ENCODE data around the gene PABPC1L.

Gene PABPC1L

DNA sequence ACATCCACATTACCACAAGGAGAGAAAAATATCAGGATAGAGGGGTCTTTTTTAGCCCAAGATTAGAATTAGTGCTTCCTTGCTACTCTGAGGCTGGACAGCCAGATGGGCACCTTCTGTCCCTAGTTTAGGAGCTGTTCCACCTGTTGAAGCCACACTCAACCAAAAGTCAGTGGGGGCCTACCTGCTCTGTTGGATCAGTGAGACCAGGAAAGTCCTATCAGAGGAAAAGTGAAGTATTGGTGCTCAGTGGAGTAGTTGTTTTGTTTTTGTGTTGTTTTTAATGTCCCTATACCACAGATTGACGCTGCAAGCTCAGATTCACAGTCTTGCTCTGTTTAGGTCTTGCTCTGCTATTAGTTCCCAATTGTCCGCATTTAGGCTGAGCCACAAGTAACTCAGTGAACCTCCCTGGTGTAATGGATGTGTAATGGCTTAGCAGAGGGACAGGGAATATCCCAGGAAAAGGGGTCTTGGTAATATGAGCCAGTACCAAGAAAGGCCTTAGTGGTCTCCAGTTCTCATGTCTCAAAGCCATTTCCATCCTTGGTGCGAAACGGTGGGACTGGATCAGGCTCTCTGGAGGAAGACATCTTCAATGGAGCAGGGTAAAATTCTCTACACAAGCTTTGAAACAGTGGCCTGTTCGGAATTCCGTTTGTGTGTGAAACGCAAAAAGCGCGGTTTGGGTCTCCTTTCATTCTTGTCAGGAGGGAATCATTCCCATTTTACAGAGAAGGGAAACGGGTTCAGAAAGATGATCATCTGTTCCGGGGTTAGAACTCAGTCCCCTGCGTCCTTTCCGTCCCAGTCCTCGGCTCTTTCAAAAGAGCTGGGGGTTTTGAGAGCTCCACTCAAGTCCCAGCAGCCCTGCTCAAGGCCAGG lies 631 bp upstream of the PABPC1L start:
- TF ChIP-seq, protein P1, sequence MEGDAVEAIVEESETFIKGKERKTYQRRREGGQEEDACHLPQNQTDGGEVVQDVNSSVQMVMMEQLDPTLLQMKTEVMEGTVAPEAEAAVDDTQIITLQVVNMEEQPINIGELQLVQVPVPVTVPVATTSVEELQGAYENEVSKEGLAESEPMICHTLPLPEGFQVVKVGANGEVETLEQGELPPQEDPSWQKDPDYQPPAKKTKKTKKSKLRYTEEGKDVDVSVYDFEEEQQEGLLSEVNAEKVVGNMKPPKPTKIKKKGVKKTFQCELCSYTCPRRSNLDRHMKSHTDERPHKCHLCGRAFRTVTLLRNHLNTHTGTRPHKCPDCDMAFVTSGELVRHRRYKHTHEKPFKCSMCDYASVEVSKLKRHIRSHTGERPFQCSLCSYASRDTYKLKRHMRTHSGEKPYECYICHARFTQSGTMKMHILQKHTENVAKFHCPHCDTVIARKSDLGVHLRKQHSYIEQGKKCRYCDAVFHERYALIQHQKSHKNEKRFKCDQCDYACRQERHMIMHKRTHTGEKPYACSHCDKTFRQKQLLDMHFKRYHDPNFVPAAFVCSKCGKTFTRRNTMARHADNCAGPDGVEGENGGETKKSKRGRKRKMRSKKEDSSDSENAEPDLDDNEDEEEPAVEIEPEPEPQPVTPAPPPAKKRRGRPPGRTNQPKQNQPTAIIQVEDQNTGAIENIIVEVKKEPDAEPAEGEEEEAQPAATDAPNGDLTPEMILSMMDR (IDR thresholded peaks at IDR 0.05) = no peak
- TF ChIP-seq ZFX (IDR thresholded peaks at IDR 0.05; ENCODE audit: borderline replicate concordance) = no peak
- peak overlapping the region; percentile 81 for H3K27ac ChIP-seq

DNA sequence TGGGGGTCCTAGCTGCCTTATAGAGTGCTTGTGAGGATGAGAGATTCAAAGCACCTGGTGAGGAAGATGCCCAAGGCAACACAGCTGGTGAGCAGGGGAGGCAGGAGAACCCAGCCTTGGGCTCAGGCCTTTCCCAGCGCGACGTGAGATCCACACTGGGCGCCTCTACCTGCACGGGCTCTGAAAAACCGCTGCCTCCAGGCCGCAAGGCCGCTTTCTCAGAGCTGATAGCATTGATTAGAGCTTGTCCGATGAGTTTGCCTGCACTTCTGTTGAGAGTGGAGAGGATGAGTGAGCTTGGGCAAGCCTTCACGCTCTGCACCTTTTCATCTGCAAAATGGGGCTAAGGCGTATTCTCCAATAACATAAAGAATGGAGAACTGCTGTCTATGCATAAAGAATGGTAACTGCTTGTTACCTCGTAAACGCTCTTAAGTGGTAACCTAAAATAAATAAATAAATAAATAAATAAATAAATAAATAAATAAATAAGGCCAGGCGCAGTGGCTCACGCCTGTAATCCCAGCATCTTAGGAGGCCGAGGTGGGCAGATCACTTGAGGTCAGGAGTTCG lies 916 bp downstream of the PABPC1L start:
- TF ChIP-seq ZFX (IDR thresholded peaks at IDR 0.05; ENCODE audit: borderline replicate concordance) = no peak
- TF ChIP-seq, protein P1 (IDR thresholded peaks at IDR 0.05) = no peak
- H3K27ac ChIP-seq = peak overlapping the region; percentile 81

DNA sequence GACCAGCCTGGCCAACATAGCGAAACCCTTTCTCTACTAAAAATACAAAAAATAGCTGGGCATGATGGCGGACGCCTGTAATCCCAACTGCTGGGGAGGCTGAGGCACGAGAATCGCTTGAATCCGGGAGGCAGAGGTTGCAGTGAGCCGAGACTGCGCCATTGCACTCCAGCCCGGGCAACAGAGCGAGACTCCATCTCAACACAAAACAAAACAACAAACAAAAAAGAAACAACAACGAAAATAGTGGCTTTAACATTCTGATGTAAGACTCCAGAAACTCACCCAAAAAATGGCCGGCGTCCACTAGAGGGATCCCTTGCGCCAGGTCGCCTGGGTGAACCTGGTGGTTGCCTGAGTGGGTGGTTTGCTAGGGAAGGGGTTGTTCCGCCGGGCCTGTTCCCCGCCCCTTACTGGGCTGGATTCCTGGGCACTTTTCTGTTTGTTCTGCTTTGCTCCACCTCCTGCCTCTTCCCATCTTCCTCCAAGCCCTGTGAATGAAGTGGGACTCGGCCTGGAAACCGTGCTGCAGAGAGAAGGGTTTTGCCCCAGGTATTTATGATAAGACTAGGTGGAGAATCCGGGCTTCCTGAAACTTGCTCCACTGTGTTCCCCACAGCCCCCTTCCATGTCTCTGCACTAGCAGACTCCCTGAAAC lies 1.5 kb downstream of the PABPC1L start:
- H3K27ac ChIP-seq = peak overlapping the region; percentile 81
- TF ChIP-seq ZFX (IDR thresholded peaks at IDR 0.05; ENCODE audit: borderline replicate concordance) = no peak
- TF ChIP-seq, protein P1 (IDR thresholded peaks at IDR 0.05) = peak; percentile 85

DNA sequence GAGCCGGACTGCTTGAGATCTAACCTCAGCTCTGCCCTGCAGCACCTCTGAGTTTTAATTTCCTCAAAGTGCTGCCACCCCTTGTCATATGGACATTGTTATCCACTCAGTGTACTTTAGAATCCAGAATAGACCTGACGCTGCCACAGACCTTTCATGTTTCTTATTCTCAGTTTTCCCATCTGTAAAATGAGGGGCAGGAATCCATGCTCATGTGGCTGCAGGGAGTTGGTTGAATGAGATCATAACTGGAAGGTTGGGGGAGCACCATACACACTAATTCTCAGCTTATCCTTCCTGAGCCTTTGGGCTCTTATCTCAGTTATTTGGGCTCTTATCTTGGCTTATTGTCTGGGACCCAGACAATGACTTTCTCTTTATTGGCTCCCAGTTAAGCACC lies 2.3 kb downstream of the PABPC1L start:
- TF ChIP-seq ZFX (IDR thresholded peaks at IDR 0.05; ENCODE audit: borderline replicate concordance) = no peak
- TF ChIP-seq, protein P1 (IDR thresholded peaks at IDR 0.05) = no peak
- peak overlapping the region; percentile 81 for H3K27ac ChIP-seq

DNA sequence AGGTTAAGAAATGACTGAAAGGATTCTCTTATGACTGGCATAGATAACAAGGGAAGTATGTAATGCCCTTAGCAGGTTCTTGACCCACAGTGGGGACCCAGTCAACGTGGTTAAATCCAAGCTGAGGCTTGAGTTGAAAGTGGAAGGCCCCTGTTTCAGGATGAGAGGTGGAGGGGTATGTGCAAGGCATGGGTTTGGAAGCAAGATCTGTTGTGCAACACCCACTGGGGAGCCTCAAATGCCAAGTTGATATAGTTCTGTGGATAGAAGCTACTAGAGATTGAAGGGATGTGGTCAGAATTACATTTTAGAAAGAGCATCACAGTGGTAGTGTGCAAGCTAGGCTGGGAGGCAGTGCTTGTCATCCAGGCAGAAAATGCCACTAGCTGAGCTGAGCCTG lies 5.1 kb downstream of the PABPC1L start:
- no peak overlapping the region for H3K27ac ChIP-seq
- TF ChIP-seq ZFX (IDR thresholded peaks at IDR 0.05; ENCODE audit: borderline replicate concordance) = no peak
- TF ChIP-seq, protein P1 (IDR thresholded peaks at IDR 0.05) = no peak

DNA sequence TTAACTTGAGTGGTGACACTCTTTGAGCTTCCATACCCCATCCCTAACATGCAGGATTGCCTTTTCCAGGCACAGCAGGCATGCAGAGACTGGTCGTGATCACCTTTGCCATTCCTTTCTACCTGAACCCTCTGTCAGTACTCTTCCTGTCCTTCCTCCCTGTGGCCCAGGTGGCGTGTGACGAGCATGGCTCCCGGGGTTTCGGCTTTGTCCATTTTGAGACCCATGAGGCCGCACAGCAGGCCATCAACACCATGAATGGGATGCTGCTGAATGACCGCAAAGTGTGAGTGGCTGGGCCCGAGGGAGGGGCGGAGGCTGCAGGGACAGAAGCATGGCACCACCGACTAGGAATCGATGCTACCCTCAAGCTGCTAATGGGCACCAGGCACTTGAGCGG lies 6.7 kb downstream of the PABPC1L start:
- TF ChIP-seq, protein P1 (IDR thresholded peaks at IDR 0.05) = no peak
- TF ChIP-seq ZFX (IDR thresholded peaks at IDR 0.05; ENCODE audit: borderline replicate concordance) = no peak
- H3K27ac ChIP-seq = no peak overlapping the region
